Transverse colon (tissue), 3 donors: ENCODE measurements around the gene CNPY4.
A peak's percentile ranks its signal among the peaks of the same experiment; 100 is the strongest.

Experiments
- POLR2A ChIP-seq: fragments of 450-650 bp; IDR thresholded peaks from one replicate; pipeline ENCODE4 v1.6.1; 2016; ENCODE audit warnings: antibody characterized with exemption, mild to moderate bottlenecking, moderate library complexity
- POLR2AphosphoS5 ChIP-seq, 3 donors: sonication (generic); formaldehyde crosslinking; IDR thresholded peaks; one replicate each; pipeline ENCODE4 v1.6.1; 2016; ENCODE audit warnings: antibody characterized with exemption in 3 of 3

DNA sequence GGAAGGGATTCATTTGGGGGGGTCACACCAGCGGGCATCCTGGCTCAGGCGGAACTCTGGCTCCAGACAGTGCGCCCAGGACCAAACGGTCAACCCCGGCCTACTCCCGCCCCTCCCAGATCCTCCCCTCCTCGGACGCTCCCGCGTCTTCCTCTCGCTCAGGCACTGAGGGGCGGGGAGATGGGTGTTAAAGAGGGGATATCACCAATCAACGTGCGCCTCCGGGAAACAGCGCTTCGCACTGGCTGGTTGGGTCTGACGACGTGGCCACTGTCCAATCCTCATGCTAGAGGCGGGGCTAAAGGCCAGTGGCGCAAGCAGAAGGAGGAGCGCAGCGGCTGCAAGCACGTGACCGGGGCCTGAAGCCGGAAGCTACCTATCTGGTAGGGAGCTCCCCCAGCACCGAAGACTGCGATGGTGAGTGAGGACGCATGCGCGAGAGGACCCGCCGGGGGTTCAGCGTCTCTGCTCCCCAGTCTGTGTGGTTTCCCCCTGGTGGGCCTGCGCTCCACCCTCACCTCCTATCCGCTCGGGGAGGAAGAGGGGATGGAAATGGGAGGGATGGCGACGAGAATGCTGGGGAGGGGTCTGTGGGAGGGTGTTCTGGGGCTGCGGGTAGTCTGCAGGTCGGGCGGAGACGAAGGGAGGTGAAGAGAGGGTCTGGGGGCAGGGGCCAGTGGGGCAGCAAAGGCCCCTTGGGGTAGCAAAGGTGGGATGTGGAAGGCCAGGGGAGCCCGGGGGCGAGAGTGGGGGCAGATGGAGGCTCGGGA lies 29.3 kb downstream of the CNPY4 start, which contains the start of gene LAMTOR4:
- TF ChIP-seq POLR2A (peak; percentile 94), POLR2AphosphoS5 (IDR thresholded peaks at IDR 0.05) (peak; percentile 85 to 96 (median 96))
